SK-N-SH treated with all-trans-retinoic acid at 6 μM for 48 hours (cell line): ENCODE measurements around the gene OBSCN.

ENCODE experiments used
- ATAC-seq: fragments of 200-7000 bp; cut with Tn5 transposase; 3 replicates; pipeline ENCODE4 v1.9.1; 2020; ENCODE audit warnings: mild to moderate bottlenecking, moderate library complexity
- ARNTL ChIP-seq: fragments of 450-650 bp; formaldehyde crosslinking; IDR thresholded peaks from 2 replicates; pipeline ENCODE4 v1.5.0; 2020; ENCODE audit warnings: low read depth, mild to moderate bottlenecking, moderate library complexity, borderline replicate concordance
- BACH2 ChIP-seq: fragments of 250-450 bp; sonication (Bioruptor Pico); IDR thresholded peaks from 2 replicates; pipeline ENCODE4 v1.9.0; 2021; ENCODE audit warnings: mild to moderate bottlenecking, borderline replicate concordance
- CSDC2 ChIP-seq: fragments of 250-450 bp; sonication (Bioruptor Pico); IDR thresholded peaks from 2 replicates; pipeline ENCODE4 v1.5.0; 2020; ENCODE audit warnings: mild to moderate bottlenecking, moderate library complexity
- ESRRG ChIP-seq: fragments of 250-450 bp; sonication (Bioruptor Pico); IDR thresholded peaks from 2 replicates; pipeline ENCODE4 v1.6.1; 2021; ENCODE audit warnings: mild to moderate bottlenecking
- GLIS3 ChIP-seq: fragments of 250-450 bp; sonication (Bioruptor Pico); IDR thresholded peaks from 2 replicates; pipeline ENCODE4 v1.5.0; 2020; ENCODE audit warnings: mild to moderate bottlenecking, moderate library complexity
- PPARA ChIP-seq: fragments of 250-450 bp; sonication (Bioruptor Pico); IDR thresholded peaks from 2 replicates; pipeline ENCODE4 v1.5.0; 2020; ENCODE audit warnings: mild to moderate bottlenecking, borderline replicate concordance
- SNAI2 ChIP-seq: fragments of 250-450 bp; sonication (Bioruptor Pico); IDR thresholded peaks from 2 replicates; pipeline ENCODE4 v1.5.0; 2020; ENCODE audit warnings: mild to moderate bottlenecking, moderate library complexity
- TCF4 ChIP-seq: fragments of 250-450 bp; sonication (Bioruptor Pico); IDR thresholded peaks from 2 replicates; pipeline ENCODE4 v1.8.0; 2021; ENCODE audit warnings: mild to moderate bottlenecking, moderate library complexity, borderline replicate concordance
- TOX ChIP-seq: fragments of 250-450 bp; sonication (Bioruptor Pico); IDR thresholded peaks from 2 replicates; pipeline ENCODE4 v1.8.0; 2021; ENCODE audit warnings: mild to moderate bottlenecking, moderate library complexity, borderline replicate concordance
- ZC3H10 ChIP-seq: fragments of 250-450 bp; sonication (Bioruptor Pico); IDR thresholded peaks from 2 replicates; pipeline ENCODE4 v1.5.1; 2021; ENCODE audit warnings: mild to moderate bottlenecking, moderate library complexity
- ZFP3 ChIP-seq: fragments of 250-450 bp; sonication (Bioruptor Pico); IDR thresholded peaks from 2 replicates; pipeline ENCODE4 v1.5.0; 2020; ENCODE audit warnings: mild to moderate bottlenecking, moderate library complexity
- ZFP30 ChIP-seq: fragments of 450-650 bp; formaldehyde crosslinking; IDR thresholded peaks from 2 replicates; pipeline ENCODE4 v1.5.0; 2022; ENCODE audit warnings: mild to moderate bottlenecking, moderate library complexity
- ZNF70 ChIP-seq: fragments of 450-650 bp; formaldehyde crosslinking; IDR thresholded peaks from 2 replicates; pipeline ENCODE4 v1.5.0; 2020; ENCODE audit warnings: mild to moderate bottlenecking, moderate library complexity
- ZNF8 ChIP-seq: fragments of 450-650 bp; formaldehyde crosslinking; IDR thresholded peaks from 2 replicates; pipeline ENCODE4 v1.5.0; 2020; ENCODE audit warnings: mild to moderate bottlenecking, moderate library complexity
- TF ChIP-seq, protein P1 (sequence below): fragments of 250-450 bp; sonication (Bioruptor Pico); IDR thresholded peaks from 2 replicates; pipeline ENCODE4 v1.5.1; 2021; ENCODE audit warnings: mild to moderate bottlenecking, moderate library complexity
- TF ChIP-seq, protein P2 (sequence below): fragments of 250-450 bp; sonication (Bioruptor Pico); IDR thresholded peaks from 2 replicates; pipeline ENCODE4 v1.8.0; 2021; ENCODE audit warnings: low read depth, mild to moderate bottlenecking, moderate library complexity, borderline replicate concordance
- TF ChIP-seq, protein P3 (sequence below): fragments of 250-450 bp; sonication (Bioruptor Pico); IDR thresholded peaks from 2 replicates; pipeline ENCODE4 v1.8.0; 2020; ENCODE audit warnings: mild to moderate bottlenecking, moderate library complexity, borderline replicate concordance
- TF ChIP-seq, protein P4 (sequence below): fragments of 250-450 bp; sonication (Bioruptor Pico); IDR thresholded peaks from 2 replicates; pipeline ENCODE4 v1.5.1; 2020; ENCODE audit warnings: low read depth, mild to moderate bottlenecking, moderate library complexity

OBSCN gene

DNA sequence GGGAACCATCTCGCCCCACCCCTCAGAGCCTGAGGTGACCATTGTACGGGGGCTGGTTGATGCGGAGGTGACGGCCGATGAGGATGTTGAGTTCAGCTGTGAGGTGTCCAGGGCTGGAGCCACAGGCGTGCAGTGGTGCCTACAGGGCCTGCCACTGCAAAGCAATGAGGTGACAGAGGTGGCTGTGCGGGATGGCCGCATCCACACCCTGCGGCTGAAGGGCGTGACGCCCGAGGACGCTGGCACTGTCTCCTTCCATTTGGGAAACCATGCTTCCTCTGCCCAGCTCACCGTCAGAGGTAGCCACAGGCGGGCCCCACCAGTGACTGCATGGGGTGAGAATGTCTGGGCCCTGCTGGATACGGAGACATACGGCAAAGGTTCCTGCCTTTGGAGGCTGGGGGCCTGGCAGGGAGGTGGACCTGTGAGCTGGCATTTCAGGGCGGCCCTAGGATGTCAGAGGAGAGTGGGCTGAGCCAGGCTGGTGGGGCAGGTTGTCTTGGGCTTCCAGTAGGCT lies 100.3 kb downstream of the OBSCN start (continued):
- TF ChIP-seq, protein P1, sequence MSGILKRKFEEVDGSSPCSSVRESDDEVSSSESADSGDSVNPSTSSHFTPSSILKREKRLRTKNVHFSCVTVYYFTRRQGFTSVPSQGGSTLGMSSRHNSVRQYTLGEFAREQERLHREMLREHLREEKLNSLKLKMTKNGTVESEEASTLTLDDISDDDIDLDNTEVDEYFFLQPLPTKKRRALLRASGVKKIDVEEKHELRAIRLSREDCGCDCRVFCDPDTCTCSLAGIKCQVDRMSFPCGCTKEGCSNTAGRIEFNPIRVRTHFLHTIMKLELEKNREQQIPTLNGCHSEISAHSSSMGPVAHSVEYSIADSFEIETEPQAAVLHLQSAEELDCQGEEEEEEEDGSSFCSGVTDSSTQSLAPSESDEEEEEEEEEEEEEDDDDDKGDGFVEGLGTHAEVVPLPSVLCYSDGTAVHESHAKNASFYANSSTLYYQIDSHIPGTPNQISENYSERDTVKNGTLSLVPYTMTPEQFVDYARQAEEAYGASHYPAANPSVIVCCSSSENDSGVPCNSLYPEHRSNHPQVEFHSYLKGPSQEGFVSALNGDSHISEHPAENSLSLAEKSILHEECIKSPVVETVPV (CRISPR knock-in tag): no peak
- no peak for TF ChIP-seq ZNF70 (CRISPR knock-in tag)
- TF ChIP-seq, protein P2, sequence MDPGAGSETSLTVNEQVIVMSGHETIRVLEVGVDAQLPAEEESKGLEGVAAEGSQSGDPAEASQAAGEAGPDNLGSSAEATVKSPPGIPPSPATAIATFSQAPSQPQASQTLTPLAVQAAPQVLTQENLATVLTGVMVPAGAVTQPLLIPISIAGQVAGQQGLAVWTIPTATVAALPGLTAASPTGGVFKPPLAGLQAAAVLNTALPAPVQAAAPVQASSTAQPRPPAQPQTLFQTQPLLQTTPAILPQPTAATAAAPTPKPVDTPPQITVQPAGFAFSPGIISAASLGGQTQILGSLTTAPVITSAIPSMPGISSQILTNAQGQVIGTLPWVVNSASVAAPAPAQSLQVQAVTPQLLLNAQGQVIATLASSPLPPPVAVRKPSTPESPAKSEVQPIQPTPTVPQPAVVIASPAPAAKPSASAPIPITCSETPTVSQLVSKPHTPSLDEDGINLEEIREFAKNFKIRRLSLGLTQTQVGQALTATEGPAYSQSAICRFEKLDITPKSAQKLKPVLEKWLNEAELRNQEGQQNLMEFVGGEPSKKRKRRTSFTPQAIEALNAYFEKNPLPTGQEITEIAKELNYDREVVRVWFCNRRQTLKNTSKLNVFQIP (CRISPR knock-in tag): no peak
- TF ChIP-seq PPARA (CRISPR knock-in tag): no peak
- no peak for TF ChIP-seq ESRRG (CRISPR knock-in tag)
- TF ChIP-seq ZC3H10 (CRISPR knock-in tag): no peak

DNA sequence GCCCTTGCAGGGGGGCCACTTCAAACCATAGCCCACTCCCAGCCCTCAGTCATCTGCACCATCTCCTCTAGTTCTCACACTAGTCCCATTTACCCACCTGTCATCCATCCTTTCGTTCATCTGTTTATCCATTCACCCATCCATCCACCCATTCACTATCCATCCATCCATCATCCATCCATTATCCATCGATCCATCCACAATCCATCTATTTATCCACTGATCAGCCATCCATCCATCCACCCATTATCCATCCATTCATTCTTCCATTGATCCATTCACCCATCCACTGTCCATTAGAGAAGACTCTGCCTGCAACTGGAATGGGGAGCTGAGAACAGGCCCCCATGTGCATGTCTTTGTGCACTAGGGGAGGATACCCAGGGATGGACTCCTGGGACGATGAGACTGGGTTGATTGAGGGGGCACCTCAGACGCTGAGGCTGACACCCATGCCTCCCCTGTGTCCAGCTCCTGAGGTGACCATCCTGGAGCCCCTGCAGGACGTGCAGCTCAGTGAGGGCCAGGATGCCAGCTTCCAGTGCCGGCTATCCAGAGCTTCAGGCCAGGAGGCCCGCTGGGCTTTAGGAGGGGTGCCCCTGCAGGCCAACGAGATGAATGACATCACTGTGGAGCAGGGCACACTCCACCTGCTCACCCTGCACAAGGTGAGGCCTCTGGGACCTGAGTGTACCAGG lies 100.9 kb downstream of the OBSCN start:
- no peak for TF ChIP-seq ZNF8 (CRISPR knock-in tag)
- TF ChIP-seq BACH2: no peak
- no peak for TF ChIP-seq PPARA (CRISPR knock-in tag)
- TF ChIP-seq CSDC2 (CRISPR knock-in tag): no peak
- TF ChIP-seq, protein P3, sequence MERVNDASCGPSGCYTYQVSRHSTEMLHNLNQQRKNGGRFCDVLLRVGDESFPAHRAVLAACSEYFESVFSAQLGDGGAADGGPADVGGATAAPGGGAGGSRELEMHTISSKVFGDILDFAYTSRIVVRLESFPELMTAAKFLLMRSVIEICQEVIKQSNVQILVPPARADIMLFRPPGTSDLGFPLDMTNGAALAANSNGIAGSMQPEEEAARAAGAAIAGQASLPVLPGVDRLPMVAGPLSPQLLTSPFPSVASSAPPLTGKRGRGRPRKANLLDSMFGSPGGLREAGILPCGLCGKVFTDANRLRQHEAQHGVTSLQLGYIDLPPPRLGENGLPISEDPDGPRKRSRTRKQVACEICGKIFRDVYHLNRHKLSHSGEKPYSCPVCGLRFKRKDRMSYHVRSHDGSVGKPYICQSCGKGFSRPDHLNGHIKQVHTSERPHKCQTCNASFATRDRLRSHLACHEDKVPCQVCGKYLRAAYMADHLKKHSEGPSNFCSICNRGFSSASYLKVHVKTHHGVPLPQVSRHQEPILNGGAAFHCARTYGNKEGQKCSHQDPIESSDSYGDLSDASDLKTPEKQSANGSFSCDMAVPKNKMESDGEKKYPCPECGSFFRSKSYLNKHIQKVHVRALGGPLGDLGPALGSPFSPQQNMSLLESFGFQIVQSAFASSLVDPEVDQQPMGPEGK (CRISPR knock-in tag): no peak
- TF ChIP-seq SNAI2 (CRISPR knock-in tag): no peak
- no peak for TF ChIP-seq ZFP30 (CRISPR knock-in tag)
- no peak for TF ChIP-seq TCF4
- TF ChIP-seq ZFP3 (CRISPR knock-in tag): no peak
- TF ChIP-seq TOX: no peak
- TF ChIP-seq, protein P2 (CRISPR knock-in tag): no peak
- no peak for TF ChIP-seq GLIS3 (CRISPR knock-in tag)
- no peak for TF ChIP-seq ARNTL
- TF ChIP-seq, protein P1 (CRISPR knock-in tag): no peak
- TF ChIP-seq ZNF70 (CRISPR knock-in tag): no peak
- no peak for TF ChIP-seq ZC3H10 (CRISPR knock-in tag)
- ATAC-seq: 0 out of 3 replicates have a peak, but pooled peaks have one; percentile 3

DNA sequence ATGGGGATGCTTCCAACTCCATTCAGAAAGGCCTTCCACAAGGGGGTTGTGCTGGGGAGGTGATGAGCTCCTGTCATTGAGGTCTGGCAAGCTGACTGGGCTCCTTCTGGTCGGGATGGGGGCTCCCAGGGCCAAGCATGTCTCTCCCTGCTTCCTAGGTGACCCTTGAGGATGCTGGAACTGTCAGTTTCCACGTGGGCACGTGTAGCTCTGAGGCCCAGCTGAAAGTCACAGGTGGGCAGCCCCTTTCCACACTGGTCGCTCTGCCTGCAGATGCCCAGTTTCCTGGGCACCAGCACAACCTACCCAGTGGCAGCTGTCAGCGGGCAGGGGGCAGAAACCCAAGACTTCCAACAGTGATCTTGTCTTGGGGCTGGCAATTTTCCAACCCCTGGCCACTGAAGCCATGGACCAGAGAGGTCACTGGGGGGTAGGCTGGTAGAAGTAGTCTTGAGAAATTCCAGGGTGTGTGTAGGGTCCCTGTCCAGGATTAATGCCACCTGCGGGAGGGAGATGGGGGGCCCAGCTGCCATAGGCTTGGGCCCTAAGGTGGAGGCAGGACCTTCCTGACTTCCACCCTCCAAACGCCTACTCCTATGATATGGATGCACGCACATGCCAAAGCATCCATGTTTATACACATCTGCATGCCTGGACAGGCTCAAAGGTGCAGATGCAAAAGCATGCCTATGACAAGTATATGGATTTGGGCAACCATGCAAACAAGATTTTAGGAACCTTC lies 101.7 kb downstream of the OBSCN start:
- TF ChIP-seq ARNTL (no peak), SNAI2 (CRISPR knock-in tag) (no peak), ZC3H10 (CRISPR knock-in tag) (no peak), ZNF8 (CRISPR knock-in tag) (no peak), PPARA (CRISPR knock-in tag) (no peak)
- TF ChIP-seq, protein P4, sequence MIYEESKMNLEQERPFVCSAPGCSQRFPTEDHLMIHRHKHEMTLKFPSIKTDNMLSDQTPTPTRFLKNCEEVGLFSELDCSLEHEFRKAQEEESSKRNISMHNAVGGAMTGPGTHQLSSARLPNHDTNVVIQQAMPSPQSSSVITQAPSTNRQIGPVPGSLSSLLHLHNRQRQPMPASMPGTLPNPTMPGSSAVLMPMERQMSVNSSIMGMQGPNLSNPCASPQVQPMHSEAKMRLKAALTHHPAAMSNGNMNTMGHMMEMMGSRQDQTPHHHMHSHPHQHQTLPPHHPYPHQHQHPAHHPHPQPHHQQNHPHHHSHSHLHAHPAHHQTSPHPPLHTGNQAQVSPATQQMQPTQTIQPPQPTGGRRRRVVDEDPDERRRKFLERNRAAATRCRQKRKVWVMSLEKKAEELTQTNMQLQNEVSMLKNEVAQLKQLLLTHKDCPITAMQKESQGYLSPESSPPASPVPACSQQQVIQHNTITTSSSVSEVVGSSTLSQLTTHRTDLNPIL (CRISPR knock-in tag): no peak

More for the DNA sequence above, 101.7 kb downstream of the OBSCN start:
- no peak for ATAC-seq
